Gastrocnemius medialis (tissue), 4 donors: Measurements from ENCODE around the gene BRIX1. TPM values are rescaled to one million over a fixed set of nuclear protein-coding genes. Genes with fewer than 3 reads are reported as not detected.

Experiments
- ATAC-seq, 2 donors: fragments of 150-250 bp; one replicate each; pipeline ENCODE4 v1.9.1; 2016
- DNase-seq, 2 donors: peaks; one replicate each; pipeline ENCODE4 v3.0.0-alpha.2; 2019
- H3K27ac ChIP-seq, 4 donors: fragments of 200-600 bp; sonication (generic); 1 replicate in 1 of 4; 2 replicates in 3 of 4; pipeline ENCODE4 v1.5.1; 2016 to 2018; ENCODE audit warnings: mild to moderate bottlenecking in 2 of 4, moderate library complexity in 1 of 4
- H3K27me3 ChIP-seq, 3 donors: fragments of 200-600 bp; sonication (generic) in 2 of 3; 1 replicate in 1 of 3; 2 replicates in 2 of 3; pipeline versions ENCODE4 v1.5.1 to v1.6.0; 2016 to 2019; ENCODE audit warnings: mild to moderate bottlenecking in 1 of 3, moderate library complexity in 1 of 3
- H3K36me3 ChIP-seq, 2 donors: fragments of 200-600 bp; sonication (generic) in 1 of 2; one replicate each; pipeline ENCODE4 v1.5.1; 2017 to 2018
- H3K4me1 ChIP-seq, 2 donors: fragments of 200-600 bp; sonication (generic) in 1 of 2; one replicate each; pipeline ENCODE4 v1.5.1; 2016 to 2017; ENCODE audit warnings: mild to moderate bottlenecking in 2 of 2
- H3K4me3 ChIP-seq, 4 donors: fragments of 200-600 bp; sonication (generic) in 3 of 4; 1 replicate in 1 of 4; 2 replicates in 3 of 4; pipeline ENCODE4 v1.5.1; 2016 to 2019; ENCODE audit warnings: mild to moderate bottlenecking in 2 of 4
- H3K9me3 ChIP-seq, 3 donors: fragments of 200-600 bp; sonication (generic) in 2 of 3; 1 replicate in 1 of 3; 2 replicates in 2 of 3; pipeline ENCODE4 v1.5.1; 2016 to 2019
- POLR2A ChIP-seq, 2 donors: fragments of 450-650 bp; IDR thresholded peaks; one replicate each; pipeline ENCODE4 v1.6.1; 2017; ENCODE audit warnings: antibody characterized with exemption in 2 of 2, mild to moderate bottlenecking in 2 of 2, moderate library complexity in 2 of 2
- in situ Hi-C, 4 donors: fragments of 200-750 bp; cut with MboI; loops; one replicate each; pipeline versions ENCODE4 v1.15.0 to v1.8.0; 2017; ENCODE audit warnings: low sequenced_read_pairs in 4 of 4
- intact Hi-C: fragments of 100-400 bp; cut with DNase I; formaldehyde crosslinking; loops from one replicate; pipeline ENCODE4 v1.15.1; 2023; ENCODE audit warnings: low total_unique reads
- total RNA-seq, 4 donors: library from RNA; depleted of rRNA; stranded (reverse); fragments of >200 nt; gene quantifications; one replicate each; pipeline versions ENCODE4 v1.1.0 to v1.2.3, GENCODE V29; 2016
- TF ChIP-seq, protein P1 (sequence below), 5 experiments: fragments of 450-650 bp in 3 of 5; fragments of 200-600 bp in 2 of 5; sonication (generic) in 2 of 5; IDR thresholded peaks in 4 of 5; conservative IDR thresholded peaks in 1 of 5; 1 replicate in 4 of 5; 2 replicates in 1 of 5; pipeline ENCODE4 v1.5.1; 2016 to 2019; ENCODE audit warnings: antibody characterized with exemption in 5 of 5, mild to moderate bottlenecking in 3 of 5, moderate library complexity in 3 of 5

Gene BRIX1
- total RNA-seq, 4 donors from 2014 or later = 9.2 to 15.7 (median 12.0) TPM

DNA sequence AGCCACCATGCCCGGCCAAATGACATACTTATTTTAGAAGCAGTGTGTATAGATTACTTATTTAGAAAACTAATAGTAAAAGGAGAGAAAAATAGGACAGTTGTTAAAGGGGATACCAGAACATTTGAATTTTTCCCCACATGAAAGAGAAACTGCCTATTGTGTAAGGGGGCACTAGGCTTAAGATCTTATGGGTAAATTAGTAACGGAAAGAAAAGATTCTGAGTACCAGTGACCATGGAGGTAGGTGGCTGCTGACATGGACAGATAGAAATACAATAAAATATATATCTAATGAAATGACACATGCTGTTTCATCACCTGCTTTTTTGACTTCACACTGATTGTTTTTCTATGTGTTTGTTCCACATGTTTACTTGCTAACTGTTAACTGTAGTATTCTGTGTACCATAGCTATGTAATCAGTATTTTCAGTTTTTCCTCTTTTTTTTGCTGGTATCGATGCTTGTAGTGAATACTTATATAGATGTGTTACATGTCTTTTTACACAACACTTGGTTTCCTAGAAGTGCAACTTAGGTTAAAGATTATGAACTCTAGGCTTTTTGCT, 10.9 kb downstream of the BRIX1 start:
- intact Hi-C loops (loop anchor here (5.0 to 10.0 kb wide), 2 partner anchors 272 to 1484 kb away; partner anchors contain the start of genes RAI14 and TARS1), in situ Hi-C loops (loop anchor here in 2 of 4 donors (10.0 to 25.0 kb wide), 3 partner anchors 1228 to 1489 kb away; partner anchors contain the start of genes TARS1 (in 2 of the 2), LMBRD2 (in 1 of the 2) and SKP2 (in 1 of the 2))
- H3K4me3 ChIP-seq = no peak overlapping the region

DNA sequence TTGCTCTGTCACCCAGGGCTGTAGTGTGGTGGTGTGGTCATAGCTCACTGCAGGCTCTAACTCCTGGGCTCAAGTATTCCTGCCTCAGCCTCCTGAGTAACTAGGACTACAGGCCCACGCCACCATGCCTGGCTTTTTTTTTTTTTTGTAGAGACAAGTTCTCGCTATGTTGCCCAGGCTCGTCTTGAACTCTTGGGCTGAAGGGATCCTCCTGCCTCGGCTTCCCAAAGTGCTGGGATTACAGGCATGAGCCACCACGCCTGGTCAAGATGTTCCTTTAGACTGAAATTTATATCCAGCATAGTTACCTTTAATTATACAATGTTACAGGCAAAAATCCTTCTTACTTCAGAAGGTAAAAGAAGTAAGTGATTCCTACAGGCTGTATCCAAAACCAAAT, 12.3 kb downstream of the BRIX1 start:
- in situ Hi-C loops (loop anchor here in 2 of 4 donors (10.0 to 25.0 kb wide), 3 partner anchors 1227 to 1490 kb away; partner anchors contain the start of genes TARS1 (in 2 of the 2), LMBRD2 (in 1 of the 2) and SKP2 (in 1 of the 2)), intact Hi-C loops (loop anchor here (5.0 to 10.0 kb wide), 2 partner anchors 273 to 1485 kb away; partner anchors contain the start of genes RAI14 and TARS1)
- peaks cover 11 to 19% of the 10 kb centered on the region in 2 donors for H3K4me1 ChIP-seq
- no peak overlapping the region for H3K4me3 ChIP-seq
- TF ChIP-seq POLR2A (IDR thresholded peaks at IDR 0.05) = no peak
- TF ChIP-seq, protein P1, sequence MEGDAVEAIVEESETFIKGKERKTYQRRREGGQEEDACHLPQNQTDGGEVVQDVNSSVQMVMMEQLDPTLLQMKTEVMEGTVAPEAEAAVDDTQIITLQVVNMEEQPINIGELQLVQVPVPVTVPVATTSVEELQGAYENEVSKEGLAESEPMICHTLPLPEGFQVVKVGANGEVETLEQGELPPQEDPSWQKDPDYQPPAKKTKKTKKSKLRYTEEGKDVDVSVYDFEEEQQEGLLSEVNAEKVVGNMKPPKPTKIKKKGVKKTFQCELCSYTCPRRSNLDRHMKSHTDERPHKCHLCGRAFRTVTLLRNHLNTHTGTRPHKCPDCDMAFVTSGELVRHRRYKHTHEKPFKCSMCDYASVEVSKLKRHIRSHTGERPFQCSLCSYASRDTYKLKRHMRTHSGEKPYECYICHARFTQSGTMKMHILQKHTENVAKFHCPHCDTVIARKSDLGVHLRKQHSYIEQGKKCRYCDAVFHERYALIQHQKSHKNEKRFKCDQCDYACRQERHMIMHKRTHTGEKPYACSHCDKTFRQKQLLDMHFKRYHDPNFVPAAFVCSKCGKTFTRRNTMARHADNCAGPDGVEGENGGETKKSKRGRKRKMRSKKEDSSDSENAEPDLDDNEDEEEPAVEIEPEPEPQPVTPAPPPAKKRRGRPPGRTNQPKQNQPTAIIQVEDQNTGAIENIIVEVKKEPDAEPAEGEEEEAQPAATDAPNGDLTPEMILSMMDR (IDR thresholded peaks at IDR 0.05 in 4 of 5, conservative IDR thresholded peaks at IDR 0.05 in 1 of 5) = no peak
- H3K27ac ChIP-seq = no peak overlapping the region
- no peaks in the 10 kb centered on the region for H3K27me3 ChIP-seq
- no peak for ATAC-seq
- no peaks in the 10 kb centered on the region for H3K9me3 ChIP-seq
- DNase-seq = no peak
- H3K36me3 ChIP-seq = peaks cover 0 to 36% of the 10 kb centered on the region in 2 donors

More for the DNA sequence above, 10.9 kb downstream of the BRIX1 start:
- no peaks in the 10 kb centered on the region for H3K27me3 ChIP-seq
- H3K4me1 ChIP-seq = peaks cover 11 to 17% of the 10 kb centered on the region in 2 donors
- no peak for TF ChIP-seq POLR2A (IDR thresholded peaks at IDR 0.05)
- TF ChIP-seq, protein P1 (IDR thresholded peaks at IDR 0.05 in 4 of 5, conservative IDR thresholded peaks at IDR 0.05 in 1 of 5) = no peak
- no peaks in the 10 kb centered on the region for H3K9me3 ChIP-seq
- no peak for DNase-seq
- H3K27ac ChIP-seq = peak overlapping the region in 1 of 4 donors; percentile 7
- peaks cover 0 to 49% of the 10 kb centered on the region in 2 donors for H3K36me3 ChIP-seq
- no peak for ATAC-seq

DNA sequence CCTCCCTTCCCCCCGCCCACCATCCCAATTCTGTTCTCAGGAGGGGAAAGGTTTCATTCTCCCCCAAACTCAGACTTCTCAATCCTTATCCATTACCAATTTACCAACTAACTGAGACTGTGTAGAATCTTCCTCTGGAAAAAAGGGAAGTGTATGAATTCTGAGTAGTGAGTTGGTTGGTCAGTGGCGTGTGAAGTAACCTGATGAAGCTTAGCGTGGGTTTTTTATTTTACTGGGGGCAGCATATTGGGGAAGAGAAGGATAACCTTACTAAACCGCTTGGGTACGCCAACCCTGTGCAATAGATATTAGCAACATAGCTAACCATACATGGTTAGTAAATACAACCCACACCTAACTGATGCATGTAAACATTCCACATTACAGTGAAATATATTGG, 12.8 kb downstream of the BRIX1 start:
- H3K27ac ChIP-seq = peak overlapping the region in 2 of 4 donors; percentile 77 to 87
- ATAC-seq = no peak
- in situ Hi-C loops (loop anchor here in 2 of 4 donors (10.0 to 25.0 kb wide), 3 partner anchors 1227 to 1491 kb away; partner anchors contain the start of genes TARS1 (in 2 of the 2), LMBRD2 (in 1 of the 2) and SKP2 (in 1 of the 2)), intact Hi-C loops (loop anchor here (5.0 to 10.0 kb wide), 2 partner anchors 273 to 1486 kb away; partner anchors contain the start of genes RAI14 and TARS1)
- peaks cover 11 to 19% of the 10 kb centered on the region in 2 donors for H3K4me1 ChIP-seq
- no peaks in the 10 kb centered on the region for H3K27me3 ChIP-seq
- no peak for TF ChIP-seq POLR2A (IDR thresholded peaks at IDR 0.05)
- peaks cover 0 to 32% of the 10 kb centered on the region in 2 donors for H3K36me3 ChIP-seq
- DNase-seq = no peak
- no peak overlapping the region for H3K4me3 ChIP-seq
- H3K9me3 ChIP-seq = no peaks in the 10 kb centered on the region

DNA sequence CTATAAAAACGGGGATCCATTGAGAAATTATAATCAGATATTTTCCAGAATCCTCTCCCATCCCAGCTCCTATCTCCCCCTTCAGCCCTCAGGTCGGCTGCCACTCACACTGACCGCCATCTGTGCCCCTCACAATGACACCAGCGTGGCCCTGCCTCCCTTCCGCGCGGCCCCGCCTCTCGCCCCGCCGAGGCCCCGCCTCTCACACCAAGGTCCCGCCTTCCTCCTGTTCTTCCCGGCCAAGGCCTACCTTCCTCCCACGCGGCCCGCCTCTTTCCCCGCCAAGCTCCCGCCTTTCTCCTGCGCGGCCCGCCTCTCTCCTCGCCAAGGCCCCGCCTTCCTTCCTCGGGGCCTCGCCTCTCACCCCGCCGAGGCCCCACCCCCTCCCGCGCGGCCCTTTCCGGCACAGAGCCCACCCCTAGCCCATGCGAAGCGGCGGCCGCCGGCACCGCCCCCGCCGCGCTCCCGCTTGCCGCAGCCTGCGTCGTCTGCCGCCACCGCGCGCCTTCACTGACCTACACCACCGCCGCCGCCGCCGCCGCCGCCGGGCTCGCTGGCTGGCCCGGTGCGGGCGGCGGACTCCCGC, 13.7 kb downstream of the BRIX1 start, which contains the start of gene DNAJC21:
DNAJC21 (plus strand) TSS at position 426 of the 586 bp plus-strand sequence. CDS start 261 bp downstream, outside the sequence.
- peak; percentile 89 to 90 for ATAC-seq
- H3K27me3 ChIP-seq = no peaks in the 10 kb centered on the region
- intact Hi-C loops = loop anchor here (1.0 to 10.0 kb wide), 3 partner anchors 14 to 1487 kb away; partner anchors contain the start of genes BRIX1, RAD1, RAI14 and TARS1
- H3K36me3 ChIP-seq = peaks cover 0 to 22% of the 10 kb centered on the region in 2 donors
- H3K27ac ChIP-seq = peak within 1 kb of the TSS; percentile 94 to 100 (median 96)
- in situ Hi-C loops = loop anchor here in 2 of 4 donors (10.0 to 25.0 kb wide), 3 partner anchors 1226 to 1492 kb away; partner anchors contain the start of genes TARS1 (in 2 of the 2), LMBRD2 (in 1 of the 2) and SKP2 (in 1 of the 2)
- H3K9me3 ChIP-seq = no peaks in the 10 kb centered on the region
- DNase-seq = peak; percentile 96 to 98
- peak within 1 kb of the TSS; percentile 83 to 98 (median 84) for H3K4me3 ChIP-seq
- TF ChIP-seq POLR2A (IDR thresholded peaks at IDR 0.05) = no peak
- TF ChIP-seq, protein P1 (IDR thresholded peaks at IDR 0.05 in 4 of 5, conservative IDR thresholded peaks at IDR 0.05 in 1 of 5) = no peak
- H3K4me1 ChIP-seq = peaks cover 11 to 19% of the 10 kb centered on the region in 2 donors
